ENCODE data around the gene RAB11FIP4.

The RAB11FIP4 gene

GRCh38 chr17:31565652-31566051 lies 174.2 kb downstream of the RAB11FIP4 start:
- no peak for DNase-seq (ENCODE audit: low read depth in 4 of 4, low spot score in 1 of 4)

- DNase-seq (ENCODE audit: low read depth in 4 of 4, low spot score in 1 of 4) = no peak
These were observed 174.9 kb downstream of the RAB11FIP4 start for GRCh38 chr17:31566247-31566991.

DNA sequence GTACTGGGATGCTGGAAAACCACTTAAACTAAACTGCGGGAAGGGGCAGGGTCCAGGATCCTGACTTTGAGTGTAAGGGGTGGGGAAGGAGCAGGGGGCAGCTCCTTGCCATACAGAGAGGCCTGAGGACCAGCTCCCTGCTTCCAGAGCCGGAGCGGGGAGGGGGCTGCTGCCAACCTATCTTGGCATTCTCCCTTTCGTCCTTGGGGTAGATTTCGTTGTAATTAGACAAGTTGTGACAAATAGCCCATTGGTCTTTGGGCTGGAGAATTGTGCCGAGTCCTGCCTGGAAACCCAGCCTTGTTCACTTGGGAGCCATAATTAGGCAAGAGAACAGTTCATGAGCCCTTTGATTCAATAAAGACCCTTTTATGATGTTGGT lies 175.5 kb downstream of the RAB11FIP4 start:
- no peak for DNase-seq (ENCODE audit: low read depth in 4 of 4, low spot score in 1 of 4)

GRCh38 chr17:31568121-31568520 lies 176.6 kb downstream of the RAB11FIP4 start:
- DNase-seq (ENCODE audit: low read depth in 4 of 4, low spot score in 1 of 4) = no peak

- DNase-seq (ENCODE audit: low read depth in 4 of 4, low spot score in 1 of 4) = no peak
These were observed 177.1 kb downstream of the RAB11FIP4 start for GRCh38 chr17:31568539-31568938.

DNA sequence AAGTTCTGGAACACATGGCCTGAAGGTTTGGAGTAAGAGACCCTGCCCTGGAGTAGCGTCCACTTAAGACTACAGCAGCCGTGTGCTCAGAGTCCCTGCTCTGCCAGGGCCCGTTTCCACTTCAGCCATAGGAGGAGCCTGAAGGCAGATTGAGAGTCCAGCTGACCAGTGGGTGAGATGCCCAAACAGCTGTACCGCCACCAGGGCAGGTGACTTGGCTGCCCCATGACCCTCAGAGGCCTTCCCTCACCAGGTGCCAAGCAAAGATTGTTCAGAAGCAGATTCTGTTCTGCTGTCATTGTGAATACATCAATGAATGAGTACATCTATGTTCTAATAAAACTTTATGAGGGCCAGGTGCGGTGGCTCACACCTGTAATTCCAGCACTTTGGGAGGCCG lies 178.8 kb downstream of the RAB11FIP4 start:
- DNase-seq (ENCODE audit: low read depth in 4 of 4, low spot score in 1 of 4) = no peak

DNA sequence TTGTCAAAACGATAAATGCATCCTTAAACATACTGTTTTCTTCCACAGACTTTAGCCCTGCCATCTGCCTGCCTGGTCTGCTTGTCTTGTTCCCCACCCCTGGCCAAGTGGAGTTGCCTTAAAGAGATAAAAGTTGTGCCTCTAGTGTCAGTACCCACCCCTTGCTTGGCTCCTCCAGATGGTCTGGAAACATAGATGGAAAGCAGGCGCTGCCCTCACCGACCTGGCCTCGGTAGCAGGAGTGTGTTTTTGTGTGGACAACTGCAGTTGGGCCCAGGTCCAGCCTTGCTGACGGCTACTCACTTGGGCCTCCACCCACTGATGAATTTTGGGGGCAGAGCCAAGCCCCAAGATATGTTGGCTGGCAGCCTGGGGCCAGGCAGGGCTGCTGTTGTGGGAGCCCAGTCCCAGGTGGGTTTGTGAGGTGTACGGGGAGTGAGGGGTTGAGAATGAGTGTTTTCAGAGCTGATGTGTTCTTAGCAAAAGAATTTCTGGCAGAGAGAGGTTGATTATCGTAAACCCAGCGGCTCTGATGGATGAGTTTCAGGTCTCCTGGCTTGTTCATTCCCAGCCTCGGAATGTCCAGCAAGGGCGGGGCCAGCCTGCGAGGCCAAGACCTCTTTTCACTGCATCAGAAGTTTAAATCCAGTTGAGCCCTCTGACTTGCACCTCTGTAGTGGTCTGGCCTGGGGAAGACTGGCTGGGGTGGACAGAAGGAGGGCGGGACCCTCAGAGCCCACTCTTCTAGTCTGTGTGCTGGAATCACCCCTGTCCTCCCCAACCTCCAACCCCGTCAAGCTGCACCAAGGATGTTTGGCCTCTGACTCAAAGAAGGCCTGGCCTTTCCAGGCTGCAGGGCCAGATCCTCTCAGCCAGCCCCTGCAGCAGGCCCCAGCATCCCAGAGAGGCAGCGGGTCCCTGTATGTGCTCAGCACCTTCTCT lies 179.7 kb downstream of the RAB11FIP4 start:
- no peak for DNase-seq (ENCODE audit: low read depth in 4 of 4, low spot score in 1 of 4)

DNA sequence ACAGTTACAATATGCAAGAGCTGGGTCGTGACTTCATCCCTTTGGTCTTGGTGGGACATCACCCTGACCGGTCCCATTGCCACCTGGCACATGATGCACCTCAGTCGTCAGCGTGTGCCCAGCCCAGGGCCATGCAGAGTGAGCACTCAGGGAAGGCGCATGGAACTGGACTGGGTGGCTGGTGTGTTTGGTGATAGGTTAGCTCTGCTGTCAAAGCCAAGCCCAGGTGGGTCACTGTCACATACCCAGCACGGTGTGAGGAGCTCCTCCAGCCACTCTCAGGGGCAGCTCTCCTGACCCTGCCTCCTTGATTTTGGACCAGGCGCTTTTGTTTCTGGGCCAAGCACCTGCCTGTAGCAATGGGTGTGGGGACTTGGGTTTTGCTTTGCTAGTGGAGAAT lies 180.9 kb downstream of the RAB11FIP4 start:
- no peak for DNase-seq (ENCODE audit: low read depth in 4 of 4, low spot score in 1 of 4)

DNA sequence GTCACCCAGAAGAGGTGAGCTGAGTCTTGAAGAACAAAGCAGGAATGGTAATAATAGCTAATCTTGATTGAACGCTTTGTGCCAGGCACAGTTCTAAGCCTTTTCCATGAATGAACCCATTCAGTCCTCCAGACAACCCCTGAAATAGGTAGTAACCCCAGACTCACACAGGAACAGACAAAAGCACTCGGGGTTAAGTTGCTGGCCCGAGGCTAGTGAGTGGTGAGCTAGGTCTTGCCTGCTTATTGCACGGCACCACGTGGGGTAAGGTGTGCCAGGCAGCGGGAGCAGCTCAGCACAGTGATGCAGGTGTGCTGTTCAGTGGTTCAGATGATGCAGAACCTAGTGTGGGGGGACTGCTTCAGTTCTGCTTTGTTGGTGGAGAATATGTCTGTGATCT lies 181.6 kb downstream of the RAB11FIP4 start:
- DNase-seq (ENCODE audit: low read depth in 4 of 4, low spot score in 1 of 4) = no peak

DNA sequence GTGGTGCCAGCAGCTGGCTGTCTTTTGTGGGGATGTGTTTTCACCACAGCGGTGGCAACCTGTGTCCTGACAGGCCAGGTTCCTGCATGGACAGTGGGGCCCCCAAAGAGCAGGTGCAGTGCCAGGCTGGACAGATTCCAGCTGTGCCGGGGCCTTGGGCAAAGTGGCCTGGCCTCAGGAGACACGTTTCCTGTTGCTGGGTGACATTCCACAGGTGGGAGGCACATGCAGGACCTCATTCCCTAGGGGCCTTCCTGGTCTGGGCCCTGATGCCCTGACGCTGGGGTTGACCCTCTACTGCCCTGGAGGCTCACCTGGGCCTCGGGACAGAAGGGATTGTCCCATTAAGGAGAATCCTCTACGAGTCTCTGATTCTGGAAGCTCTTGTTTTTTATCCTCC lies 182.4 kb downstream of the RAB11FIP4 start:
- DNase-seq (ENCODE audit: low read depth in 4 of 4, low spot score in 1 of 4) = no peak

- no peak for DNase-seq (ENCODE audit: low read depth in 4 of 4, low spot score in 1 of 4)
These were observed 183.0 kb downstream of the RAB11FIP4 start for GRCh38 chr17:31574458-31574857.

- DNase-seq (ENCODE audit: low read depth in 4 of 4, low spot score in 1 of 4) = no peak
These were observed 183.6 kb downstream of the RAB11FIP4 start for GRCh38 chr17:31575043-31575442.

DNA sequence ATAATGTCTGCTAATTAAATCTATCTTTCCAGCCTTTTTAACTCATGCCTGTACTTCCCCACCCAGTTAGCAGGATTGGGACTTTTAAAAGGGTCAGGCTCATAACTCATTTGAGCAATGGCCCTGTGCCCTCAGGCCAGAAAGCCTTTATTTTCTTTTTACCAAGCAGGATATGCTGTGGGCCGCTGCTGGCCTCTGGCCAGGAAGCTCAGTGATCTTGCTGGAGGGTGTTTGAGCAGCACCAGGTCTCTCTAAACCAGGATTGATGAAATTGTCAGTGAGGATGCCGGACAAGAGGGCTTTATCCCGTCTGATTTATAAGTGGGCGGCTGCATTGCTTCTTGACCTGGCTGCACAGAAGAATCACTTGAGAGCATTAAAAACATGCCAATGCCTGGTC lies 187.8 kb downstream of the RAB11FIP4 start:
- no peak for DNase-seq (ENCODE audit: low read depth in 4 of 4, low spot score in 1 of 4)

DNA sequence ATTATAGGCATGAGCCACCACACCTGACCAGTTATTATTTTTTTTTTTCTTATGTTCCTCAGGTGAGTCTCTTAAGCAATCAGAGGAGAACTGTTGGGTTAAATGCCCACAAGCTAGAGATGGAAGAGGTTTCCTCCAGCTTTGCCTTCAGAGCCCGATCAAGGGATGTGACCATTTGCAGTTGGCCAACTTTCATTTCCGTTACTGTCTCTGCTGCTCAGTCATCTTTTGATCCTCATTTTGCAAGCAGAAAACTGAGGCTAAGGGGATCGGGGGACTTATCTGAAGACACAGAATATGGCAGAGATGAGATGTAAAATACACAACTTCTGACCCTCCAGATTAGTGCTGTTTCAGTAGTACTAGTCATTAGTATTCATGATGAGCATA lies 188.8 kb downstream of the RAB11FIP4 start:
- no peak for DNase-seq (ENCODE audit: low read depth in 4 of 4, low spot score in 1 of 4)

GRCh38 chr17:31580706-31581490 lies 189.4 kb downstream of the RAB11FIP4 start:
- DNase-seq (ENCODE audit: low read depth in 4 of 4, low spot score in 1 of 4) = no peak

GRCh38 chr17:31581491-31581890 lies 190.0 kb downstream of the RAB11FIP4 start:
- DNase-seq (ENCODE audit: low read depth in 4 of 4, low spot score in 1 of 4) = no peak

- DNase-seq (ENCODE audit: low read depth in 4 of 4, low spot score in 1 of 4) = no peak
These were observed 190.9 kb downstream of the RAB11FIP4 start for GRCh38 chr17:31582151-31582907.

GRCh38 chr17:31583772-31584356 lies 192.4 kb downstream of the RAB11FIP4 start:
- no peak for DNase-seq (ENCODE audit: low read depth in 4 of 4, low spot score in 1 of 4)

GRCh38 chr17:31584438-31585279 lies 193.2 kb downstream of the RAB11FIP4 start:
- DNase-seq (ENCODE audit: low read depth in 4 of 4, low spot score in 1 of 4) = no peak

DNA sequence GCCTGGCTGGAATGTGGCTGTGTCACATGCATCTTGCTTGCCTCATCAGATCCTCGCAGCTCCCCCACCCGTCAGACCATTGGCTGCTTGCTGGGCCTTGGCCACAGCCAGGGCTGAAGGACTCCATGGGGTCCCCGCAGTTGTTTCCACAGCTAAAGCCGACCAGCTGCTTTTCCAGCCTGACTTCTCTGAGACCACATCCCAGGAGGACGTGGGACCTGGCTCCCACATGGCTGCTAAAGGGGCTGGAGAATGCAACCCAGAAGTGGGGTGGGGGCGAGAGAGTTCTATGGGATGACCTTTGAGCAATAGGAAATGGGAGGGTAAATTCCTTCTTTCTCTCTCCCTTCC lies 193.8 kb downstream of the RAB11FIP4 start:
- no peak for DNase-seq (ENCODE audit: low read depth in 4 of 4, low spot score in 1 of 4)

Measured in stimulated activated CD4-positive, alpha-beta T cell treated with anti-CD3 and anti-CD28 coated beads, Interleukin-1b, Interleukin-23, amount 100 ng/mL, for 24 hours (primary cell).